Fibroblast of skin of abdomen (primary cell): ENCODE data around the gene SIM2.

ENCODE experiments used
- DNase-seq: peaks from one replicate; pipeline ENCODE4 v3.0.0-alpha.2; 2013

The SIM2 gene

GRCh38 chr21:36768496-36768895 is 69.6 kb downstream of the SIM2 start:
- no peak for DNase-seq

- DNase-seq: peak; percentile 75
Measured at GRCh38 chr21:36769051-36769839, 70.3 kb downstream of the SIM2 start.

- peak; percentile 74 for DNase-seq
Measured at GRCh38 chr21:36773117-36773516, 74.2 kb downstream of the SIM2 start.

- no peak for DNase-seq
Measured at GRCh38 chr21:36773995-36774394, 75.1 kb downstream of the SIM2 start.

- peak; percentile 39 for DNase-seq
Measured at GRCh38 chr21:36776981-36777617, 78.2 kb downstream of the SIM2 start.

GRCh38 chr21:36780861-36781260 is 81.9 kb downstream of the SIM2 start:
- DNase-seq: no peak

GRCh38 chr21:36783612-36784374 is 84.9 kb downstream of the SIM2 start:
- peak; percentile 36 for DNase-seq

GRCh38 chr21:36784947-36785346 is 86.0 kb downstream of the SIM2 start:
- no peak for DNase-seq

GRCh38 chr21:36785615-36786014 is 86.7 kb downstream of the SIM2 start:
- no peak for DNase-seq

- no peak for DNase-seq
Measured at GRCh38 chr21:36786186-36786585, 87.3 kb downstream of the SIM2 start.

- DNase-seq: no peak
Measured at GRCh38 chr21:36788120-36788638, 89.3 kb downstream of the SIM2 start.

- peak; percentile 8 for DNase-seq
Measured at GRCh38 chr21:36790616-36791015, 91.7 kb downstream of the SIM2 start.

- DNase-seq: no peak
Measured at GRCh38 chr21:36791180-36791579, 92.3 kb downstream of the SIM2 start.

GRCh38 chr21:36791695-36792470 is 93.0 kb downstream of the SIM2 start:
- DNase-seq: no peak

- no peak for DNase-seq
Measured at GRCh38 chr21:36792505-36792967, 93.6 kb downstream of the SIM2 start.

GRCh38 chr21:36796070-36796469 is 97.2 kb downstream of the SIM2 start:
- DNase-seq: no peak

GRCh38 chr21:36798491-36798890 is 99.6 kb downstream of the SIM2 start:
- DNase-seq: no peak
